ENCODE measurements around the gene LGR6. TPM values are rescaled to one million over a fixed set of nuclear protein-coding genes. Genes with fewer than 3 reads are reported as not detected.
"Not testable (repeated sequence)": the region's sequence is repeated elsewhere in the genome, so short reads cannot be mapped to it uniquely, and the experiment has no call there.

Gene LGR6
- polyA plus RNA-seq, 3 donors = 0.70 to 1.5 (median 1.0) TPM

DNA sequence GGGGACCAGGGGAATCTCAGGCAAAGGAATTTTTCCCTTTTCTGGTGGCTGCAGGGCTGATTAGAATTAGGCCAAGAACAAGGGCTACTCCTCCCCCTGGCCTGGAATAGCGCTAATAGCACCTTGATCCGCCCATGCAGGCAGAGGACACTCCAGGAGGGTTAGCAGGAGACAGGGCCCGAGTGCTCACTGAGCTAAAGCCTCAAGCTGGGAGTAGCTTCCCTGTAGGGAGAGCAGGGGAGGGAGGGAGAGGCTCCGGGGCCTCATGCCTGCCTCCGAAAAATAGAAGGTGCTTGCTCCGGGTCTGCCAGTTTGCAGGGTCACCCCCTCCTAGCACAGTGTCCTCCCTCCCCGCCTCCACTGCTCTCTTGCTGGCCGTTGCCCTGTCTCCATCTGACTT, 37.0 kb upstream of the LGR6 start:
- DNase-seq (ENCODE audit: extremely low read depth in 1 of 11, low read depth in 9 of 11, low spot score in 4 of 11) = no peak

DNA sequence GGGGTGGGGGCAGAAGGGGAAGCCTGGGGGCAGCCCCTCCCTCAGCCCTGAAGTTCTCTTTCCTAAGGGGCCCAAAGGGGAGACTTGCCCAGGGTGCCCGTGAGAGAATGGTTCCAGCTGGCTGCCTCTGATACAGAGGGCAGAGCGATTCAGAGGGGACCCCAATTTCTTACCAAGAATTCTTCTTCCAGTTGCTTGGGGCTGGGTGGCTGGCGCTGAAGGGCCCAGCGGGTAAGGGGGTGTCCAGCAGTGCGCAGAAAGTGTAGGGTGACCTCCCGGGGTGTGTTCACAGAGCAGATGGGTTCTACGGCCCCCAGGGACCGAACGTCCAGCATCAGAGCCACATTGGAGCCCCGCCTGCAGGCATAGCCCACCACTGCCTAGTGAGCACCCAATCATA, 35.7 kb upstream of the LGR6 start:
- no peak for DNase-seq (ENCODE audit: extremely low read depth in 1 of 11, low read depth in 9 of 11, low spot score in 4 of 11)

DNA sequence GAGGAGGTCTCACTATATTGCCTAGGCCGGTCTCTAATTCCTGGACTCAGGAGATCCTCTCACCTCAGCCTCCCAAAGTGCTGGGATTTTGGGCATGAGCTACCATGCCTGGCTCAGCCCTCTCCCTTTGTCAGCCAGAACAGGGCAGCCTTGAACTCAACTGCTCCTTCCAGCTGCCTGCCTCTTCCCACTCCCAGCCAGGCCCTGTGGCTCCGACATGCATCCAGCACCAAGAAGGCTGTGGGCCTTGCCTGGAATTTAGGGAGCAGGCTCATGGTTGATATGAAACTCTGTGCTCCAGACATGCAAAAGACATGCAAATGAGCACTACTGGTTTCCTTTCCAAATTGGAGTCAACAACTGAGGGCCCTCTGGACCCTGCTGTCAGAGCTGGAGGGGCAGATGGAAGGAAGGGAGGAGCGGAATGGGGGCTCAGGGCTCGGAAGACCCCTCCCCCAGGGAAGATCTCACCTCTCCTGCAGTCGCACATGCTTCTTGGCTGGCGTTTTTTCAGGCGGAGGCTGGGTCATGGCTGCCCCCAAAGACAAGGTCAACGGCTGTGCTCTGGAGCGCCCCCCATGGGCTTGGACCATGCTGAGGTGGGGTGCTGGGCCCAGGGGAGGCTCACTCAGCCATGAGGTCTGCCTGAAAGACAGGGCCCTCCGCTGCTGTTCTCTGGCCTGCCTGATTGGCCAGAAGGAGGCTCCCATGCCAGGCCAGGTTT, 34.6 kb upstream of the LGR6 start:
- DNase-seq (ENCODE audit: extremely low read depth in 1 of 11, low read depth in 9 of 11, low spot score in 4 of 11) = no peak

DNA sequence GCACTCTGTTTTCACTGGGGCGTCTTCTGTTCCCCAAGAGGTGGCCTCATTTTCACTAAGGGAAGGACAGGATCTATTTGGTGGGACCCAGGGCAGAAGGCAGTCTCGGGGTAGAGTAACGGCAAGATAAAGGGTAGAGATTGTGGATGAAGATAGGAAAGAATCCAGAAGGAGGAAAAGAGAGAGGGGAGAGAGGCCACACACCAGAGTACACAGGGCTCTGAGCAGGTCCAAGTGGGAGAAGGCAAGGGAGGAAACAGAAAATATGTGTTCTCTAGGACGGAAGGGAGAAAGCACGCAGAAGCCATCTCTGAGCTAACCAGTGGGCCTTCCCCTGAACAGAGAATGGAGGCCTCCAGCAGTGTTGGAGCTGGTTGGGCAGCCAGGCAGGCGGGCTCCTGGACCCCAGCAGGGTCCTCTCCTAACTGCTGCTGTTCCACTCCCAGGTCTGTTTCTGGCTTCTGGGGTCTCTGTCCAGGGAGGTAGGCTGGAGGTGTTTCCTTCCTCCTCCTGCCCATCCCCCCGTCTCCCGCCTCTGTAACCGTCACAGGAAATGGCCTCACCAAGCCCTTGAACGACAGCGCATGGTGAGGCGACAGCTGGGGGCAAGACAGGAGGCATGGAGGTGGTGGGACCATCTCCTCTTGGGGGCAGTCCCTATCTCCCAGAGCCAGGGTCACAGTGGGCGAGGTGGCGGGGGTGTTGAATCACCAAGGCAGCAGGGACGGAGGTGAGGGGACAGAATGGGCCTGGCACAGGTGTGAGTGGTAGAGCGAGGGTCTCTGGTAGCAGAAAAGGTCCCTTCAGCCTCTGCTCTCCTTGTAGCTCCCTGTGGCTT, 33.8 kb upstream of the LGR6 start:
- no peak for DNase-seq (ENCODE audit: extremely low read depth in 1 of 11, low read depth in 9 of 11, low spot score in 4 of 11)

DNA sequence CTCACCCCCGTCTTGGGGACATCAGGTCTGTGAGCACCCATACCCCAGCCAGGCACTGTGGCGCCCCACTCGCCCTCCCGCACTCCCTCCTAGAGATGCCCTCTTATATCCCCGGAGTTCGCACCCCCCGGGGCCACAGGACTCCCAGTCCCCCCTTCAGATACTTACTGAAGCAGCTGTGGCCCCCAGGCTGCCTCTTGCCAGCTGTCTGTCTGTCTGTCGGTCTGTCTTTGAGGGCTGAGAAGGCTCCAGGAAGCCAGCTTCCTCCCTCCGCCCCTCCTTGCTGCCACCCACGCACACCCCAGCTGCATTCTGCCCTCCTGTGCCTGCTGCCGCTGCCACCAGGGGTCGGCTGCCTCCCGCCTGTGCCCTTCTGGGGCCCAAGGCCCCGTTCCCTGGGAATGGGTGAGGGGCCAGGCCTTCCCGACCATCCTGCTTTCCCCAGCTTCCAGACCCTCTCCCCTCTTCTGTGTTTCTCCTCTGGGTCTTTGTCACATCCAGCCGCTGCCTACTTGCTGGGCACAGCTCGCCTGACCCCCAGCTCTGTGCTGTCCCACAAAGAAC, 33.1 kb upstream of the LGR6 start, which contains the start of gene PTPN7:
Gene PTPN7, minus strand, starts transcription at position 226 of the 564 bp plus-strand sequence. CDS start 1,200 bp downstream, outside the sequence.
- DNase-seq (ENCODE audit: extremely low read depth in 1 of 11, low read depth in 9 of 11, low spot score in 4 of 11) = no peak

DNA sequence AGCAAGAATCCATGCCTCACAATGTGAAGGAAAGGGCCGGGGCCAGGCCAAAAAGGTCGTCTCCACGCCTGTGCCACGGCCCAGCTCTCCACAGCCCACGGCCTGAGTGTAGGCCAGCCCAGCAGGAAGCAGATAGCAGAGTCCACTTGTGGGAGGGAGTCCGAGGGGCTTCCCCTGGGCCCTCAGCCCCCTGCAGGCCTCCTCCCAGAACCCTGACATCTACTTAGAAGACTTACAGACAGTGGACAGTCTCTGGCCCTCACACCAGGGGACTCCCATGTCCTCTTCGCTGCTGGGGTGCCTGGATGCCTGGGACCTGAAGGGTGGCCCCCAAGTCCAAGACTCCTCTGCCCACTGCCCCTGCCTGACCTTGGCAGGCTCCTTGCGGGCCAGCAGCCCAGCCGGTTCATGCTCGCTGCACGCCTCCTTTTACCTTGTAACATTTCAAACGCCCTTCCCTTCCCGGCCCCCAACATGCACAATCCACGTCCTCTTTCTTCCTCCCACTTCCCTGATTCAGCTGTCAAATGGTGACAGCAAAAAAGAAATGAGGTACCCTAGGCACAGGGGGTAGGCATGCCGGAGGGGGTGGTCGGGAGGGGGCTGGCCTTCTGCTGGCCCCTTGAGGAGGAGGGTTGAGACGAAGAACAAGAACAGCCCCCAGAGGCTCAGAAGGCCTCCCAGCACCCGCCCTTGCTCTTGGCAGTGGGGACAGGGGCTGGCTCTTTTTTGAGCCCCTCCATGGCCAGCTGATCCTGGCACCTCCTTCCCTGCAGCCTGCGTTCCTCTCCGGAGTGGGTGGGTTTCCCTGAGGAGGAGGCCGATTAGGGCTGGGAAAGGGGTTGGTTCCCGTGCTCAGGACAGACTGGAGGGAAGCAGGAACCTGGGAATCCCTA, 32.2 kb upstream of the LGR6 start:
- DNase-seq (ENCODE audit: extremely low read depth in 1 of 11, low read depth in 9 of 11, low spot score in 4 of 11) = no peak

DNA sequence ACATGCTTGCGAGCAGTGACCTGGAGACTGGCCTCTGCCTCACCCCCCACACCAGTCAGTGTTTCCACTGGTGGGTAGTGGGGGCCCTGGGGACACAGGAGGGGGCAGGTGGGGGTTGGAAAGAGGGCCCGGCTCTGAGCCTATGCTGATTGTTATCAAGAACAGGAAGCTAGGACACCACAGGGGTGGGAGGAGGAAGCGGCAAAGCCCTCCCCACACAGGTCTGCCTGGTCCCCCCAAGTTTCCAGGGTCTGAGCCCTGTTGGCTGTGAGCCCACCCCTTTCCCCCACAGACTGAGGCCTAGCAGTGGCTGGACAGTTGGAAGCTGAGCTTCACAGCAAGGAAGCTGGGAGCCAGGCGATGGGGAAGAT, 31.6 kb upstream of the LGR6 start:
- no peak for DNase-seq (ENCODE audit: extremely low read depth in 1 of 11, low read depth in 9 of 11, low spot score in 4 of 11)

DNA sequence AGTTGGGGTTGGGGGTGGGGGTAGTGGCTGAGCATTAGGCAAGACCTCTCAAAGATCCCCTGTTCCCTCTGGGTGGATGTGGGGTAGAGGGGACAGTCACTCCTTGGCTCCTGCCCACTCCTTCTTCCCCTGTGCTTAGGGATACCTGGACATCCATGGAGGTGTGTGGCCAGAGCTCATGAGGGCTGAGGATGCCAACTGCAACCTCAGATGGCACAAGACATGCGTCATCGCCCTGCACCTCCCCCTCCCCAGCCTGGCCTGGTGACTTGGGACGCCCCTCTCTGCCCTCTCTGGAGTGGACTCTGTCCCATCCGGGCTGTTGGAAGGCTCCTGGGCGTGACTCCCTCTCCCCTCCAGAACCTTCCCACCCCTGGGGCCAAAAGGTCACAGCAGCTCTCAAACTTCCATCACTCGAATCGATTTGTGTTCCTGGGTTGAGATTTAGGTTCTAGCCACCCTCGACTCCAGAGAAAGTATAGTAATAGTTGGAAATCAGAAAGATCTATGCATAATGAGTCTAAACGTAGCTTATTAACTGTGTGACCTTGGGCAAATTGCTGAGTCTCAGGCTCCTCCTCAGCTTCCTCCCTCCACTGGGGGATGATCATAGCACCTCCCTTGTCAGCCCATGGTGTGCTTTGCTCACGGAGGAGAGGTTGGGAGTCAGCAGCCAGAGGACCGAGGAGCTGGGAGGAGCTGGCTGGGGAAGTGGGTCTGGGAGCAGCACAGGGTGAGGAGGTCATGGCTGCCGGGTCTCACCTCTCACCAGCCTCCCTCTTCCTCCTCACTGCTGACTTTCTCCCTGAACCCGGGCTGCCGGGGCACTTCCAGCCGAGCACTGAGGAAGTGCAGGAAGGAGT, 30.9 kb upstream of the LGR6 start:
- no peak for DNase-seq (ENCODE audit: extremely low read depth in 1 of 11, low read depth in 9 of 11, low spot score in 4 of 11)

DNA sequence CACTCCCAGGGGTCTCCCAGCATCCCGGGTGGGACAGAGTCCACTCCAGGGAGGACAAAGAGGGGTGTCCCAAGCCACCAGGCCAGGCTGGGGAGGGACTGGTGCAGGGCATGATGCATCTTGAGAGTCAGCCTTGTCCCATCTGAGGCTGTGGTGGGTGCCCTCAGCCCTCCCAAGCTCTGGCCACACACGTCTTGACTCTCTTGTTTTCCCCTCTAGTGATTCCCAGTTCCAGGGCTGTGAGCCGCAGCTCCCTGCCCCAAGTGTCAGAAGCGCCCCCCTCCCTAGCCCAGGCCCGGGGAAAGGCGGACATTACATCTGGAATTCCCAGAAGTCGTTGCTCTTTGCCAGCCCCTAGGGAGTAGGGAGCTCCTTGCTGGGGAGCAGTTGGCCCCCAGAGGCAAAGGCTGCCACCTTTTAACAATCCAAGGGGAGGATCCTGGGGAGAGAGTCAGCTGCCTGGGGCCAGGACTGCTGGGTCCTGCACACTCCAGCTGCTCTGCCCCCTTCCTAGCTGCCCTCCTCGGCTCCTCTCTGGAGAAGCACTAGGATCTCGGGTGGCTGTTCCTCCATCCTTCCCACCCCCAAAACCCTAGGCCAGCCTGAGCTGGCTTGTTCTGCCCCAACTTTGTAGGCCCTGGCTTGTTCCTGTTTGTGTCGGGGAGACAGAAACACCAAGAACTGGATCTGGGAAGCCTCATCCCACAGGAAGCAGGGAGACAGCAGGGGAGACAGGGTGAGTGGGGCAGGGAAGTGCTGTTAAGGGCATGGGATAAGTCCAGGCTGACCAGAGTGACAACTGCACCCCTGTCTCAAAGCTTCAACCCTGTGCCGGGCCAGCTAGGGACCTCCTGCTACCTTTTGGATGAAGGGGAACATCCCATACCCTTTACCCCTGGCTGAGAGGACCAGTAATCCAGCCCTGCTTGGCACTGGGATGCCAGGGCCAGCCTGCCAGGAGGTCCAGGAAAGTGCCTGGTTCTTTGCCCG, 30.0 kb upstream of the LGR6 start:
- DNase-seq (ENCODE audit: extremely low read depth in 1 of 11, low read depth in 9 of 11, low spot score in 4 of 11) = no peak

DNA sequence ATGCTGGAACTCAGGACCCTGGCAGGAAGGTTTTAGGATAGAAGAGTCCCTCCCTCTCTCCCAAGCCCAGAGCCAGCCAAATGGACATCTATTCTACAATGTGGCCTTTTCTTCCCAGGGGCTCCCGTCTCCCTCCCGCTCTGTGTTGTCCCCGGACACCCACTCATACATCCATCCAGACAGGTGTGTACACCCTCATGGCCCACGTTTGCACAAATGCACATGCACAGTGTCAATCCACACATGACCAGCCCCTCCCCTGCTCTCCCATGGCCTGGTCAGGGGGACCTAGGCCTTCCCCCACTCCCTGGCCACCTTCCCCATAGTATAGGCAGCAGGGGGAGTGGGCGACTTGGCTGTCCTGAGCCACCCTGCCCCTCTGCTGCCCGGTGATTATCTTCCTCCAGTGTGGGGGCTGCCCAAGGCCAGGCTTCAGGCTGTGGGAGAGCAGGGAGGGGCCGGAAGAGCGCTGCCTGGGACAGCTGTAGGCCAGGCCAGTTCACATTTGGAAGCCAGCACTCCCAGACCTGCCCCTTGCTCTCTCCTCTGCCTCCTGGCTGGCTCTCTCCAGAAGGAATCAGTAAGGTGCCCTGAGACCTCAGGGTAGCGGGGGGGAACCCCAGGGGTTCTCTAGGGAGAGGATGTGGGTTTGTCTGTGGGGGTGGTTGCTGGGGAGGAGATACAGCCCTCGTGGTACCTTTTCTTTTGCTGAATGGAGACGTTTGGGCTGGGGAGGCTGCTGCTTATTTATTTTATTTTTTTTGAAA, 29.1 kb upstream of the LGR6 start:
- DNase-seq (ENCODE audit: extremely low read depth in 1 of 11, low read depth in 9 of 11, low spot score in 4 of 11) = no peak

DNA sequence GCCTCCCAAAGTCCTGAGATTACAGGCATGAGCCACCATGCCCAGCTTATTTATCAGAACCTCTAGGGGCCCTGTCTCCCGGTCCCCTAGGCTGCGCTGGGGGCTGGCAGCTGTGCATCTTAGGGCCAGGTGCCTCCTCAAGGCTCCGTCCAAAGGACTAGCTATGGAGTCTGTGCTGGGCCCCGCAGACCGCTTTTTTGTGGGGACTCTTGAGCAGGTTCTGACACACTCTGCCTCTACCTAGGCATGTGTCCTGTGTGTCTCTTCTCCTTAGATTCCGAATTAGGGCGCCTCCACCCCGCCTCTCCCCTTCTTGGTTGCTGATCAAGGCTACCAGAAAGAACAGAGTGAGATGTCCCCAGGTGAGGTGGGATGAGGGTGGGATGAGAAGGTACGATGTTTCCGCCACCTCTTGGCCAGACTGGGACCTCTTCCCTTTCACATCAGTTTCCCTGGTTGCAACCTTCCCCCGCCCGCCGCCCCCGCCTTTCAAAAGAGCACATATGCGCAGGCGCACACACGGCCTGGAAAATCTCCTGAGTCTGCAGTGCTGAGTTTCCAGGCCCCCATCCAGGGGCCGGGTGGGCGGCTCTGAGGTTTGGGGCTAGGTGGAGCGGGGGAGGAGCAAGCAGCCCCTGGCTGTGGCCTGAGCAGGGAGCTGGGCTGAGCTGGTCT, 28.2 kb upstream of the LGR6 start:
- DNase-seq (ENCODE audit: extremely low read depth in 1 of 11, low read depth in 9 of 11, low spot score in 4 of 11) = no peak

DNA sequence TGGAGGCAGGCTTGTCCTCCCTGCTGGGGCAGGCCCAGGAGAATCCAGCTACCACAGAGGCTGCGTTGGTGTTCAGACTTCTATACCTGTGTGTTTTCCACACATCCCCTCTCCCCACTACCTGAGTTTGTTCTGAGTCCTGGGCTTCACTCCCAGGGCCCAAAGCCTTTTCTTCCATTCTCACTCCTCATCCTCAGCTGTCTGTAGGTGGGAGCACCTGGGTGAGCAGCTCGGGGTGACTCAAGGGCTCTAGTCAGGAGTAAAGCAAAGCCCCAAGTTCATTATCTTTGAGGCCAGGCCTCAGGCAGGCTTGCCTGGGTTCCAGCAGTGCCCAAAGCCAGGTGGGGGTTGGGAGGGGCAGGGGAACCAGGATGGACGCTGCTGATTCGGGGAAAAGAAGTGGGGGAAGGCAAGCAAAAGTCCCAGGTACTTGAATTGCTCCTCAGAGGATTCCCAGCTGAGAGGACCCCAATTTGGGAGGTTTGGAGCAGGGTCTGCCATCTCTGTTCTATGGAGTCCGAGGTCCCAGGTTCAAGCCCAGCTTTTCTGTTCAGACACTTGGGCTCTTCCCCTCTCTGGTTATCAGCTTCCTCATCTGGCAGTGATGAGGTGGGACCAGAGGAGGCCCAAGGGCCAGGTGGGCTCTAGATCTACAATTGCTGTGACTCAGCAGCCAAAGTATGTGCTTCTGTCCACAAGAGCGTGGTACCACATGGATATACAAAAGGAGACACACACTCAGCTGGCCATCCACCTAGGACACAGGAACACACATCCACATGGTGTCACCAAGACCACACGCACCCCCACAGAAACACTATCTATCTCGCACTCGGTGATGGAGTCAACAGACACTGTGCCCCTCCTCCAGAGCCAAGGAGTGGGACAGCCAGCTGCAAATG, 27.4 kb upstream of the LGR6 start:
- no peak for DNase-seq (ENCODE audit: extremely low read depth in 1 of 11, low read depth in 9 of 11, low spot score in 4 of 11)

DNA sequence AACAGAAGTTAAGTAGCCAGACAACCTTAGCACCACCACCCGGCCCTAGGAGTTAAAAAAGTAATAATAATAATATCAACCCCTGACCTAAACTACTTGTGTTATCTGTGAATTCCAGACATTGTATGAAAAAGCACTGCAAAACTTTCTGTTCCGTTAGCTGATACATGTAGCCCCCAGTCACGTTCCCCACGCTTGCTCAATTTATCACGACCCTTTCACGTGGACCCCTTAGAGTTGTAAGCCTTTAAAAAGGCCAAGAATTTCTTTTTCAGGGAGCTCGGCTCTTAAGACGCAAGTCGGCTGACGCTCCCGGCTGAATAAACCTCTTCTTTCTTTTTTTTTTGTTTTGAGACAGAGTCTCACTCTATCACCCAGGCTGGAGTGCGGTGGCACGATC, 26.5 kb upstream of the LGR6 start:
- DNase-seq (ENCODE audit: extremely low read depth in 1 of 11, low read depth in 9 of 11, low spot score in 4 of 11) = not testable (repeated sequence)

DNA sequence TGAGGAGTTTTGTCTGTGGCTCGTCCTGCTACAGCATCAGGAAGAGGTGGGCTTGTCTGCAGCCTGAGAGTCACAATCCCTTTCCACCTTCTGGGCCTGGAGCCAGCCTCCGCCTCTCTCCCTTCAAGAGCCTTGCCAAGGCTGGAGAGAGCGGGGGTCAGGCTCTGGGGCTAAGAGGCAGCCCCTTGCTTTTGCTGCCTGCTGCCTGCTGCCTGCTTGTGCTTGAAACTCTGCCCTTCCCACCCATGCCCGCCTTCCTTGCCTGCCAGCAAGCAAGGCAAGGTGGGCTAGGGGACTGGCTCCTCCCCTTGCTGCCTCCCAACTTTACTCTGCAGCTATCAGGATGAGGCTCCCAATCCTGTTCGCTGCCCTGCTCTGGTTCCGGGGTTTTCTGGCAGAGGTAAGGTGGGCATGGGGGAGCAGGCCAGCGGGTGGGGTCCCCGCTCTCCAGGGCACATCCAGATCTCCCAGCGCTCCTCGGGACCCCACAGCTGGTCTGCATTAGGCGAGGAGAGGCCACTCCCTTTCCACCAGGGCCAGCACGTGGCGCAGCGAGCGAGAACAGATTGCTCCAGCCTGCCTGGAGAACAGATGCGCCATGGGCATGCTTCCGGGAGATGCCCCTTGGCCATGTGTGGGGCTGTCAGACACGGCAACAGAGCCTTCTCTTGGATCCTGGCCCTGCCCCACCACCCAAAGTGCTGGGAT, 25.7 kb upstream of the LGR6 start:
- DNase-seq (ENCODE audit: extremely low read depth in 1 of 11, low read depth in 9 of 11, low spot score in 4 of 11) = no peak
